Osteoblast (primary cell): ENCODE data around the gene PIK3AP1. TPM values are rescaled to one million over a fixed set of nuclear protein-coding genes. Genes with fewer than 3 reads are reported as not detected.

ENCODE experiments used
- DNase-seq: peaks from one replicate; pipeline ENCODE4 v3.0.0; 2011; ENCODE audit warnings: low spot score, mixed read lengths; ENCODE audit not compliant: insufficient read length; ENCODE audit errors: missing footprints
- H2AFZ ChIP-seq: 2 replicates; pipeline ENCODE4 v1.6.0; 2011; ENCODE audit warnings: mild to moderate bottlenecking, low read length
- H3K27ac ChIP-seq: 2 replicates; pipeline ENCODE4 v1.5.1; 2011; ENCODE audit warnings: mild to moderate bottlenecking, low read depth, low read length, moderate library complexity
- H3K27me3 ChIP-seq: 2 replicates; pipeline ENCODE4 v1.6.0; 2012; ENCODE audit warnings: mild to moderate bottlenecking, control low read depth, inconsistent platforms, low read length, moderate library complexity; ENCODE audit not compliant: insufficient read depth
- H3K36me3 ChIP-seq: 2 replicates; pipeline ENCODE4 v1.5.1; 2011; ENCODE audit warnings: mild to moderate bottlenecking, low read length, control low read depth, moderate library complexity; ENCODE audit not compliant: insufficient read depth
- H3K4me1 ChIP-seq: 2 replicates; pipeline ENCODE4 v1.5.1; 2011; ENCODE audit warnings: mild to moderate bottlenecking, low read length, control low read depth, moderate library complexity; ENCODE audit not compliant: insufficient read depth
- H3K4me2 ChIP-seq: 2 replicates; pipeline ENCODE4 v1.6.0; 2011; ENCODE audit warnings: mild to moderate bottlenecking, low read length; ENCODE audit not compliant: insufficient read depth
- H3K4me3 ChIP-seq: fragments of 200-600 bp; sonication (generic); 3 replicates; pipeline ENCODE4 v1.5.1; 2012; ENCODE audit warnings: mild to moderate bottlenecking, low read length, inconsistent platforms; ENCODE audit not compliant: insufficient read depth
- H3K79me2 ChIP-seq: 2 replicates; pipeline ENCODE4 v1.6.0; 2012; ENCODE audit warnings: mild to moderate bottlenecking, low read length, control low read depth, inconsistent platforms; ENCODE audit not compliant: insufficient read depth
- H3K9me3 ChIP-seq: 2 replicates; pipeline ENCODE4 v1.5.1; 2011; ENCODE audit warnings: low read depth, low read length, control low read depth
- H4K20me1 ChIP-seq: 2 replicates; pipeline ENCODE4 v1.6.0; 2012; ENCODE audit warnings: mild to moderate bottlenecking, low read length, control low read depth; ENCODE audit not compliant: insufficient read depth
- CTCF ChIP-seq: IDR thresholded peaks from 2 replicates; pipeline ENCODE4 v1.5.1; 2011; ENCODE audit warnings: mild to moderate bottlenecking, low read depth, low read length, moderate library complexity; ENCODE audit errors: extremely low read depth
- total RNA-seq: library from RNA; depleted of rRNA; stranded (reverse); fragments of >200 nt; gene quantifications from 2 replicates; pipeline ENCODE4 v1.2.3, GENCODE V29; 2012

Gene PIK3AP1
- total RNA-seq, 1 donor, result 0.36 TPM

GRCh38 chr10:96650958-96651357, 69.4 kb downstream of the PIK3AP1 start:
- Histone ChIP-seq H3K79me2 (no peaks in the 10 kb centered on the region), H3K27me3 (peaks cover 7% of the 10 kb centered on the region), H3K4me3 (no peak overlapping the region), H2AFZ (no peak overlapping the region), H3K4me2 (no peak overlapping the region), H4K20me1 (no peaks in the 10 kb centered on the region), H3K9me3 (no peaks in the 10 kb centered on the region), H3K4me1 (no peaks in the 10 kb centered on the region), H3K36me3 (no peaks in the 10 kb centered on the region), H3K27ac (no peak overlapping the region)
- DNase-seq, result no peak
- no peak for TF ChIP-seq CTCF

- Histone ChIP-seq H4K20me1 (no peaks in the 10 kb centered on the region), H2AFZ (no peak overlapping the region), H3K79me2 (no peaks in the 10 kb centered on the region), H3K4me1 (no peaks in the 10 kb centered on the region), H3K27ac (no peak overlapping the region), H3K9me3 (no peaks in the 10 kb centered on the region), H3K4me2 (no peak overlapping the region), H3K27me3 (peaks cover 7% of the 10 kb centered on the region), H3K4me3 (no peak overlapping the region), H3K36me3 (no peaks in the 10 kb centered on the region)
- no peak for TF ChIP-seq CTCF
- peak; percentile 30 for DNase-seq
Measured at GRCh38 chr10:96648297-96648696, 72.0 kb downstream of the PIK3AP1 start.

- no peaks in the 10 kb centered on the region for H3K9me3 ChIP-seq
- TF ChIP-seq CTCF, result no peak
- H3K4me2 ChIP-seq, result no peak overlapping the region
- H3K4me1 ChIP-seq, result no peaks in the 10 kb centered on the region
- H3K79me2 ChIP-seq, result no peaks in the 10 kb centered on the region
- no peak overlapping the region for H2AFZ ChIP-seq
- H3K4me3 ChIP-seq, result no peak overlapping the region
- H3K27me3 ChIP-seq, result peaks cover 7% of the 10 kb centered on the region
- no peak overlapping the region for H3K27ac ChIP-seq
- no peaks in the 10 kb centered on the region for H3K36me3 ChIP-seq
- no peak for DNase-seq
- H4K20me1 ChIP-seq, result no peaks in the 10 kb centered on the region
Measured at GRCh38 chr10:96647466-96647865, 72.8 kb downstream of the PIK3AP1 start.

GRCh38 chr10:96646751-96647166, 73.6 kb downstream of the PIK3AP1 start:
- Histone ChIP-seq H2AFZ (no peak overlapping the region), H3K79me2 (no peaks in the 10 kb centered on the region), H3K27ac (no peak overlapping the region), H3K9me3 (no peaks in the 10 kb centered on the region), H3K4me2 (no peak overlapping the region), H3K4me1 (no peaks in the 10 kb centered on the region), H4K20me1 (no peaks in the 10 kb centered on the region), H3K36me3 (no peaks in the 10 kb centered on the region), H3K27me3 (peaks cover 7% of the 10 kb centered on the region), H3K4me3 (no peak overlapping the region)
- TF ChIP-seq CTCF, result no peak
- no peak for DNase-seq
